Transverse colon (tissue), 4 donors: ENCODE data around the gene USP7. TPM values are rescaled to one million over a fixed set of nuclear protein-coding genes. Genes with fewer than 3 reads are reported as not detected.

ENCODE experiments used
- DNase-seq: peaks from one replicate; pipeline ENCODE4 v3.0.0-alpha.2; 2019
- H3K27ac ChIP-seq, 4 donors: fragments of 200-600 bp; sonication (generic); 2 replicates each; pipeline ENCODE4 v1.5.1; 2016 to 2018; ENCODE audit warnings: inconsistent platforms in 4 of 4
- H3K27me3 ChIP-seq: fragments of 200-600 bp; sonication (generic); 2 replicates; pipeline ENCODE4 v1.5.1; 2017; ENCODE audit warnings: inconsistent platforms
- H3K36me3 ChIP-seq, 4 donors: fragments of 200-600 bp; sonication (generic); 2 replicates each; pipeline ENCODE4 v1.5.1; 2017 to 2019; ENCODE audit warnings: inconsistent platforms in 4 of 4
- H3K4me1 ChIP-seq, 4 donors: fragments of 200-600 bp; sonication (generic); 2 replicates each; pipeline ENCODE4 v1.5.1; 2017 to 2020; ENCODE audit warnings: inconsistent platforms in 4 of 4
- H3K4me3 ChIP-seq, 4 donors: fragments of 200-600 bp; sonication (generic); 1 replicate in 1 of 4; 2 replicates in 3 of 4; pipeline versions ENCODE4 v1.5.1 to v1.6.1; 2017 to 2019; ENCODE audit warnings: inconsistent platforms in 4 of 4
- H3K9me3 ChIP-seq, 2 donors: fragments of 200-600 bp; sonication (generic); 2 replicates each; pipeline ENCODE4 v1.5.1; 2017 to 2019; ENCODE audit warnings: inconsistent platforms in 2 of 2
- CTCF ChIP-seq, 5 experiments: fragments of 200-600 bp in 3 of 5; fragments of 450-650 bp in 2 of 5; sonication (generic) in 3 of 5; IDR thresholded peaks; 1 replicate in 2 of 5; 2 replicates in 3 of 5; pipeline ENCODE4 v1.5.1; 2016 to 2017; ENCODE audit warnings: antibody characterized with exemption in 5 of 5, inconsistent platforms in 3 of 5, mild to moderate bottlenecking in 2 of 5, moderate library complexity in 1 of 5
- EP300 ChIP-seq: sonication (generic); formaldehyde crosslinking; IDR thresholded peaks from one replicate; pipeline ENCODE4 v1.6.1; 2017; ENCODE audit warnings: antibody characterized with exemption, low read depth
- POLR2A ChIP-seq: fragments of 450-650 bp; IDR thresholded peaks from one replicate; pipeline ENCODE4 v1.6.1; 2016; ENCODE audit warnings: antibody characterized with exemption, mild to moderate bottlenecking, moderate library complexity
- POLR2AphosphoS5 ChIP-seq, 3 donors: sonication (generic); formaldehyde crosslinking; IDR thresholded peaks; one replicate each; pipeline ENCODE4 v1.6.1; 2016; ENCODE audit warnings: antibody characterized with exemption in 3 of 3
- WGBS, 2 donors: methylation state at CpG; one replicate each; pipeline ENCODE4 v1.1.5; 2018; ENCODE audit warnings: low coverage in 1 of 2; 5-methylcytosine and 5-hydroxymethylcytosine counted together
- in situ Hi-C, 4 donors: fragments of 200-750 bp; cut with MboI; loops; one replicate each; pipeline versions ENCODE4 v1.15.0 to v1.15.1; 2017; ENCODE audit warnings: low sequenced_read_pairs in 3 of 4, low pct_ligation_motif_present in 1 of 4, low pct_unique_long_range_greater_than_20kb in 1 of 4
- intact Hi-C: fragments of 100-400 bp; cut with DNase I; formaldehyde crosslinking; loops from one replicate; pipeline ENCODE4 v1.15.1; 2023; ENCODE audit warnings: low total_unique reads
- total RNA-seq, 4 donors: library from RNA; depleted of rRNA; stranded (reverse); fragments of >200 nt; gene quantifications; one replicate each; pipeline ENCODE4 v1.1.0, GENCODE V29; 2016

USP7 gene
- total RNA-seq, 4 donors from 2014 or later: 72.9 to 419 (median 158) TPM

- Histone ChIP-seq H3K36me3 (peaks cover 0 to 80% (median 41%) of the 10 kb centered on the region in 4 donors), H3K9me3 (no peaks in the 10 kb centered on the region), H3K27ac (no peak overlapping the region), H3K4me3 (no peak overlapping the region), H3K4me1 (peaks cover 0 to 11% (median under 1%) of the 10 kb centered on the region in 4 donors), H3K27me3 (no peaks in the 10 kb centered on the region)
- WGBS, 2 donors: 63 to 65% methylated on average over 4 to 13 of the region's 13 CpGs
- DNase-seq: no peak
- intact Hi-C loops: loop anchor here (10.0 kb wide), 1 partner anchor 100 kb away; no protein-coding TSS in a partner anchor
- in situ Hi-C loops: loop anchor here in 2 of 4 donors (10.0 kb wide), 1 partner anchor 100 kb away; no protein-coding TSS in a partner anchor
- TF ChIP-seq POLR2A: no peak
- TF ChIP-seq CTCF (IDR thresholded peaks at IDR 0.05): peak; percentile 14 to 42 (median 29)
- TF ChIP-seq POLR2AphosphoS5 (IDR thresholded peaks at IDR 0.05): no peak
- no peak for TF ChIP-seq EP300
Observed at GRCh38 chr16:8905168-8905762, 58.4 kb downstream of the USP7 start.

- H3K4me3 ChIP-seq: no peak overlapping the region
- TF ChIP-seq POLR2A: no peak
- TF ChIP-seq CTCF (IDR thresholded peaks at IDR 0.05): no peak
- TF ChIP-seq EP300: no peak
- no peak for TF ChIP-seq POLR2AphosphoS5 (IDR thresholded peaks at IDR 0.05)
- intact Hi-C loops: loop anchor here (10.0 kb wide), 1 partner anchor 101 kb away; no protein-coding TSS in a partner anchor
- DNase-seq: no peak
- H3K9me3 ChIP-seq: no peaks in the 10 kb centered on the region
- in situ Hi-C loops: loop anchor here in 2 of 4 donors (10.0 kb wide), 1 partner anchor 101 kb away; no protein-coding TSS in a partner anchor
- peaks cover 0 to 8% (median 0%) of the 10 kb centered on the region in 4 donors for H3K4me1 ChIP-seq
- no peak overlapping the region for H3K27ac ChIP-seq
- WGBS, 2 donors: 86 to 100% methylated on average over 1 to 8 of the region's 8 CpGs
- no peaks in the 10 kb centered on the region for H3K27me3 ChIP-seq
- H3K36me3 ChIP-seq: peaks cover 0 to 92% (median 47%) of the 10 kb centered on the region in 4 donors
Observed at GRCh38 chr16:8904018-8904430, 59.7 kb downstream of the USP7 start.

- intact Hi-C loops (loop anchor here (10.0 kb wide), 1 partner anchor 102 kb away; no protein-coding TSS in a partner anchor), in situ Hi-C loops (loop anchor here in 2 of 4 donors (10.0 kb wide), 1 partner anchor 102 kb away; no protein-coding TSS in a partner anchor)
- Histone ChIP-seq H3K27ac (no peak overlapping the region), H3K9me3 (no peaks in the 10 kb centered on the region), H3K4me1 (no peaks in the 10 kb centered on the region), H3K27me3 (no peaks in the 10 kb centered on the region), H3K36me3 (peaks cover 0 to 95% (median 47%) of the 10 kb centered on the region in 4 donors), H3K4me3 (no peak overlapping the region)
- no peak for DNase-seq
- WGBS, 2 donors: 92% methylated on average over 9 of the region's 9 CpGs; no CpG with 5 or more reads in 1 of the 2 donors
- no peak for TF ChIP-seq EP300
Observed at GRCh38 chr16:8903004-8903403, 60.7 kb downstream of the USP7 start.

GRCh38 chr16:8901320-8901861 lies 62.3 kb downstream of the USP7 start:
- no peak for DNase-seq
- H3K4me1 ChIP-seq: no peaks in the 10 kb centered on the region
- TF ChIP-seq POLR2AphosphoS5 (IDR thresholded peaks at IDR 0.05) (no peak), EP300 (no peak), CTCF (IDR thresholded peaks at IDR 0.05) (no peak), POLR2A (no peak)
- in situ Hi-C loops: loop anchor here in 2 of 4 donors (10.0 kb wide), 1 partner anchor 103 kb away; no protein-coding TSS in a partner anchor
- no peaks in the 10 kb centered on the region for H3K9me3 ChIP-seq
- H3K27me3 ChIP-seq: no peaks in the 10 kb centered on the region
- intact Hi-C loops: loop anchor here (10.0 kb wide), 1 partner anchor 103 kb away; no protein-coding TSS in a partner anchor
- peaks cover 0 to 97% (median 50%) of the 10 kb centered on the region in 4 donors for H3K36me3 ChIP-seq
- H3K27ac ChIP-seq: no peak overlapping the region
- 70 to 84% methylated on average over 4 to 13 of the region's 13 CpGs for WGBS, 2 donors
- no peak overlapping the region for H3K4me3 ChIP-seq
